HEK293T (cell line): ENCODE data around the gene PLXND1.

ENCODE experiments used
- ARNT ChIP-seq: fragments of 450-650 bp; IDR thresholded peaks from 2 replicates; pipeline ENCODE4 v1.6.1; 2017; ENCODE audit warnings: mild to moderate bottlenecking
- BHLHE40 ChIP-seq: fragments of 450-650 bp; IDR thresholded peaks from 2 replicates; pipeline ENCODE4 v1.6.1; 2016; ENCODE audit warnings: mild to moderate bottlenecking, moderate library complexity, borderline replicate concordance
- ELF4 ChIP-seq: fragments of 450-650 bp; IDR thresholded peaks from 2 replicates; pipeline ENCODE4 v1.6.1; 2017; ENCODE audit warnings: antibody characterized with exemption
- FOXM1 ChIP-seq: fragments of 450-650 bp; IDR thresholded peaks from 2 replicates; pipeline ENCODE4 v1.6.1; 2017; ENCODE audit warnings: mild to moderate bottlenecking, borderline replicate concordance
- HDGF ChIP-seq: fragments of 450-650 bp; IDR thresholded peaks from 2 replicates; pipeline ENCODE4 v1.6.1; 2017; ENCODE audit warnings: antibody characterized with exemption, borderline replicate concordance
- L3MBTL2 ChIP-seq: fragments of 450-650 bp; conservative IDR thresholded peaks from 2 replicates; pipeline ENCODE4 v1.6.1; 2016; ENCODE audit warnings: mild to moderate bottlenecking
- NFRKB ChIP-seq: fragments of 450-650 bp; IDR thresholded peaks from 2 replicates; pipeline ENCODE4 v1.6.1; 2016; ENCODE audit warnings: mild to moderate bottlenecking, moderate library complexity
- SP1 ChIP-seq: fragments of 450-650 bp; IDR thresholded peaks from 2 replicates; pipeline ENCODE4 v1.6.1; 2017
- TARDBP ChIP-seq: fragments of 450-650 bp; IDR thresholded peaks from 2 replicates; pipeline ENCODE4 v1.6.1; 2016

GRCh38 chr3:129614927-129615363, 8.5 kb upstream of the PLXND1 start:
- TF ChIP-seq SP1 (no peak), FOXM1 (no peak), L3MBTL2 (no peak), TARDBP (no peak), NFRKB (no peak), ELF4 (no peak), BHLHE40 (no peak), ARNT (no peak), HDGF (no peak)
